KMS-11 (cell line): ENCODE measurements around the gene SYT13.

Source experiments
- H2AFZ ChIP-seq: fragments of 200-600 bp; sonication (generic); 2 replicates; pipeline ENCODE4 v1.6.1; 2016; ENCODE audit warnings: antibody characterized with exemption, mixed run types, low read depth
- H3K27ac ChIP-seq: fragments of 200-600 bp; sonication (generic); 2 replicates; pipeline ENCODE4 v1.6.1; 2016; ENCODE audit warnings: mild to moderate bottlenecking, mixed run types
- H3K27me3 ChIP-seq: fragments of 200-600 bp; sonication (generic); 2 replicates; pipeline ENCODE4 v1.6.1; 2017; ENCODE audit warnings: mild to moderate bottlenecking, low read depth, mixed run types, moderate library complexity; ENCODE audit not compliant: insufficient read depth
- H3K36me3 ChIP-seq: fragments of 200-600 bp; sonication (generic); 2 replicates; pipeline ENCODE4 v1.6.1; 2017; ENCODE audit warnings: mild to moderate bottlenecking, mixed run types; ENCODE audit not compliant: insufficient read depth
- H3K4me1 ChIP-seq: fragments of 200-600 bp; sonication (generic); 2 replicates; pipeline ENCODE4 v1.6.1; 2016; ENCODE audit warnings: mild to moderate bottlenecking, low read depth, mixed run types; ENCODE audit not compliant: poor library complexity, severe bottlenecking
- H3K4me2 ChIP-seq: fragments of 200-600 bp; sonication (generic); 2 replicates; pipeline ENCODE4 v1.7.0; 2016; ENCODE audit warnings: mild to moderate bottlenecking, mixed run types
- H3K4me3 ChIP-seq: fragments of 200-600 bp; sonication (generic); IDR thresholded peaks from 2 replicates; pipeline ENCODE4 v1.6.1; 2017; ENCODE audit warnings: low read depth, low read length, mixed read lengths; ENCODE audit not compliant: insufficient read depth
- H3K79me2 ChIP-seq: fragments of 200-600 bp; sonication (generic); 2 replicates; pipeline ENCODE4 v1.6.1; 2016; ENCODE audit warnings: low read depth, mixed run types; ENCODE audit not compliant: insufficient read depth
- H3K9ac ChIP-seq: fragments of 200-600 bp; sonication (generic); 2 replicates; pipeline ENCODE4 v1.6.1; 2016; ENCODE audit warnings: mild to moderate bottlenecking, mixed run types
- H4K20me1 ChIP-seq: fragments of 200-600 bp; sonication (generic); 2 replicates; pipeline ENCODE4 v1.6.1; 2016; ENCODE audit warnings: mild to moderate bottlenecking, mixed run types; ENCODE audit not compliant: insufficient read depth
- TF ChIP-seq, protein P1 (sequence below): fragments of 200-600 bp; sonication (generic); conservative IDR thresholded peaks from 2 replicates; pipeline ENCODE4 v1.6.1; 2017; ENCODE audit warnings: low read depth, mild to moderate bottlenecking, antibody characterized with exemption, low read length, moderate library complexity, mixed read lengths

The SYT13 gene

GRCh38 chr11:45305874-45306623 is 19.9 kb upstream of the SYT13 start:
- Histone ChIP-seq H2AFZ (no peak overlapping the region), H3K4me3 (no peak overlapping the region), H3K9ac (no peak overlapping the region), H3K27ac (no peak overlapping the region), H3K27me3 (no peaks in the 10 kb centered on the region), H3K4me1 (no peaks in the 10 kb centered on the region), H3K36me3 (no peaks in the 10 kb centered on the region), H3K79me2 (no peaks in the 10 kb centered on the region), H3K4me2 (no peak overlapping the region), H4K20me1 (no peaks in the 10 kb centered on the region)
- TF ChIP-seq, protein P1, sequence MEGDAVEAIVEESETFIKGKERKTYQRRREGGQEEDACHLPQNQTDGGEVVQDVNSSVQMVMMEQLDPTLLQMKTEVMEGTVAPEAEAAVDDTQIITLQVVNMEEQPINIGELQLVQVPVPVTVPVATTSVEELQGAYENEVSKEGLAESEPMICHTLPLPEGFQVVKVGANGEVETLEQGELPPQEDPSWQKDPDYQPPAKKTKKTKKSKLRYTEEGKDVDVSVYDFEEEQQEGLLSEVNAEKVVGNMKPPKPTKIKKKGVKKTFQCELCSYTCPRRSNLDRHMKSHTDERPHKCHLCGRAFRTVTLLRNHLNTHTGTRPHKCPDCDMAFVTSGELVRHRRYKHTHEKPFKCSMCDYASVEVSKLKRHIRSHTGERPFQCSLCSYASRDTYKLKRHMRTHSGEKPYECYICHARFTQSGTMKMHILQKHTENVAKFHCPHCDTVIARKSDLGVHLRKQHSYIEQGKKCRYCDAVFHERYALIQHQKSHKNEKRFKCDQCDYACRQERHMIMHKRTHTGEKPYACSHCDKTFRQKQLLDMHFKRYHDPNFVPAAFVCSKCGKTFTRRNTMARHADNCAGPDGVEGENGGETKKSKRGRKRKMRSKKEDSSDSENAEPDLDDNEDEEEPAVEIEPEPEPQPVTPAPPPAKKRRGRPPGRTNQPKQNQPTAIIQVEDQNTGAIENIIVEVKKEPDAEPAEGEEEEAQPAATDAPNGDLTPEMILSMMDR, result no peak

GRCh38 chr11:45304992-45305335 is 18.8 kb upstream of the SYT13 start:
- Histone ChIP-seq H3K4me2 (no peak overlapping the region), H4K20me1 (no peaks in the 10 kb centered on the region), H3K27me3 (no peaks in the 10 kb centered on the region), H3K9ac (no peak overlapping the region), H3K4me1 (no peaks in the 10 kb centered on the region), H3K27ac (no peak overlapping the region), H2AFZ (no peak overlapping the region), H3K79me2 (no peaks in the 10 kb centered on the region), H3K36me3 (no peaks in the 10 kb centered on the region), H3K4me3 (no peak overlapping the region)
- TF ChIP-seq, protein P1, result no peak

DNA sequence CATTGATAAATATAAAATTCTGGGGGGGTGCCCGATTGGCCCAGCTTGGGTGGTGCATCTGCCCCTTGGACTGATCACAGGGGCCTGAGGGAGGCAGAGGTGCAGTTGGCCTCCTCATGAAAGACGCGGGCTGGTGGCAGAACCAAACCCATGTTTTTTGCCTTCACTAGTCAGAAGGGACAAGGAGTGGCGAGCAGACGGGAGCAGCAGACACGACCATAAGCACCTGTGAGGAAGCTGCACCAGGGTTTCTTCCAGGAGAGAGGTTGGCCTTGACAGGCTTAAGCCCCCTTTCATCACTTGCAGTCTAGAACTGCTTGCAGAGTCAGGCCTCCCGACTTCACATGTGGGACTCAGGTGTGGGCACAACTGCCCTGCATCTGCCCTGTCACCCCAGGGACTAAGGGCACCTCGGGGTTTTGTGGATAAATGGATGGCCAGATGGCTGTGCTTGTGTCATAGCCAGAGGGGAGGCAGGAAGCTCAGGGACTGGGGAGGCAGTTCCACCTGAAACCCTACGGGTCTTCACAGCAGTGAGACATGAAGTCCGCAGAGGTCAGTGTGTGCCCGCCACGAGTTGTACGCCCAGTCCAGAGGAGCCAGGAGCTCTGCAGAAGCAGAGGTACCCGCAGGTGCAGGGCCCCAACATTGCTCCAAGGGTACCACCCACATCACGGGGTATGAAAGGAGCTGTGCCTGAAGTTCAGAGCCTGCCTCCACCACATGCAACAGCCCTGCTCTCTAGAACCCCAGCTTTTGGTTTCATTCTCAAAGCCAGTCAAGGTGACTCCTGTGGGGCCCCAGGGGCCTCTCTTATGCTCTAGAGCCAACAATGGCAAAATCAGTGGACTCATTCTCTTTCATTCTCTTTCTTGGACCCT is 18.2 kb upstream of the SYT13 start:
- H3K79me2 ChIP-seq, result no peaks in the 10 kb centered on the region
- TF ChIP-seq, protein P1, result no peak
- no peaks in the 10 kb centered on the region for H4K20me1 ChIP-seq
- no peak overlapping the region for H3K4me3 ChIP-seq
- H3K27me3 ChIP-seq, result no peaks in the 10 kb centered on the region
- H3K27ac ChIP-seq, result no peak overlapping the region
- H2AFZ ChIP-seq, result no peak overlapping the region
- H3K9ac ChIP-seq, result no peak overlapping the region
- H3K36me3 ChIP-seq, result no peaks in the 10 kb centered on the region
- H3K4me1 ChIP-seq, result no peaks in the 10 kb centered on the region
- no peak overlapping the region for H3K4me2 ChIP-seq

GRCh38 chr11:45303316-45303715 is 17.2 kb upstream of the SYT13 start:
- no peak overlapping the region for H2AFZ ChIP-seq
- no peaks in the 10 kb centered on the region for H3K79me2 ChIP-seq
- H3K9ac ChIP-seq, result no peak overlapping the region
- no peak overlapping the region for H3K4me3 ChIP-seq
- no peaks in the 10 kb centered on the region for H3K4me1 ChIP-seq
- H4K20me1 ChIP-seq, result no peaks in the 10 kb centered on the region
- H3K36me3 ChIP-seq, result no peaks in the 10 kb centered on the region
- no peak overlapping the region for H3K27ac ChIP-seq
- no peaks in the 10 kb centered on the region for H3K27me3 ChIP-seq
- TF ChIP-seq, protein P1, result no peak
- H3K4me2 ChIP-seq, result no peak overlapping the region
